ENCODE measurements around the gene TPP1.

The TPP1 gene

DNA sequence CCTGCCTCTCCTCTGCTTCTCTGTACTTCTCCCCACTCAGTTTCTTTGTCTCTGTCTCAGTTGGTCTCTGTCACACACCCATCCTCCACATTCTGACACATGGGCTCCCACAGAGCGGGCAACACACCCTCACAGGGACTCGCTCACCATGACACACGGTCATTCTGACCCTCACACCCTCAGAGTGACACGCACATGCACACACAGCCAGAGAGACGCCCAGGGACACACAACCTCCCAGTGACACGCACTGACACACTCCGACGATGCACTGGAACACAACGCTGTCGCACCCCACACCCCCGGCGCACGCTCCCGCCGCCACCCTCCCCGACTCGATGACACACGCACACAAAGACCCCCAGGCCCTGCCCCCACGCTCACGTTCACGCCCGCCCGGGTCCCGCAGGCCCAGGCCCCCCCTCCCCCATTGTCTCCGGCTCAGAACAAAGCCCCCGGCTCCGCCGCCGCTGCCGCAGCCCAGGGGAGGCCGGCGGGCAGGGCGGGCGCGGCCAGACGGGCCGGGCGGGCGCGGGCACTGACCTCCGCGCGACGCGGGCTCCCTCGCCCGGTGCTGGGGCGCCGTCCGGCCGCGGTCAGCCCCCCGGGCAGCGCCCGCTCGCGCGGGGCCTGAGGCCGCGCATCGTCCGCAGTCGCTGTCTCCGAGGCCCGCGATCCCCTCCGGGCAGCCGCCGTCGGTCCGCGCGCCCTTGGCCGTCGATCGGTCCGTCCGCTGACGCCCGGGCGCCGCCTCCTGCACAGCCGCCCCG, 36.0 kb upstream of the TPP1 start:
- H3K27me3 ChIP-seq (ENCODE audit: control insufficient read depth, insufficient read depth, low read length) = peaks cover 4% of the 10 kb centered on the region
- H3K27ac ChIP-seq (ENCODE audit: low read depth, low read length) = peak overlapping the region; percentile 78
- H3K9ac ChIP-seq (ENCODE audit: low read length) = peak overlapping the region; percentile 80
- H3K36me3 ChIP-seq (ENCODE audit: control insufficient read depth, insufficient read depth, low read length) = no peaks in the 10 kb centered on the region
- peak overlapping the region; percentile 69 for H3K4me3 ChIP-seq (ENCODE audit: low read length)
- H3K4me1 ChIP-seq (ENCODE audit: control insufficient read depth, insufficient read depth, low read length) = peaks cover 9% of the 10 kb centered on the region

DNA sequence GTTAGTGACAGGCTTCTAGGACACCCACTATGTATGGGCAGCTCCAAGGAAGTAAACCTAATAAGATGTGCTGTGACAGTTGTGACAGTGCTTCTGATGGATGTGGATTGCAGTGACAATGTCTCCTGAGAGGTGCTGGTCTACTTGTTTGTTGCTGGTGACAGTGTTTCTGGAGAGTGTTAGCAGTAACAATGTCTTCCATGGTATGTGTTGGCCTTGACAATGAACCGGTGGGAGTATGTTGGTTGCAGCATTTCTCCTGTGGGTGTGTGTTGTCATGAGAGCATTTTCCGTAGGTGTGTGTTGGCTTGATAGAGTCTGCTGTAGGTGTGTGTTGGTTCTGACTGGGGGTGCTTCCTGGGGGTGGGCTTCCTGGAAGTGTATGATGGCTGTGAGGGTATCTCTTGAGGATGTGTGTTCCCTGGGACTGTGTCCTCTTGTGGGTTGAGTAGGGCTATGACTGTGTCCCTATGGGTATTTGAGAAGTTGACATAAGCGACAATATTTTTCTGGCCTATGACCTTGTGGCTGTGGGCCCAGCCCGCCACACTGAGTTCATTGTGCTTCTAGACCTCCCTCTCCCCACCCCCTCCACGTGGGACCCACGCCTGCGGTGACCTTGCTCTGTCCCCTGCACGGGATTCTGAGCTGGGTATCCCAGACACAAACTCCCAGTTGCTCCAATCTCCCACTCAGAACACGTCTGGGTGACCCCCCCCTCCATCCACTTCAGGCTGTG, 35.2 kb upstream of the TPP1 start:
- Histone ChIP-seq H3K27me3 (ENCODE audit: control insufficient read depth, insufficient read depth, low read length) (peaks cover 4% of the 10 kb centered on the region), H3K4me1 (ENCODE audit: control insufficient read depth, insufficient read depth, low read length) (peaks cover 9% of the 10 kb centered on the region), H3K27ac (ENCODE audit: low read depth, low read length) (peak overlapping the region; percentile 78), H3K36me3 (ENCODE audit: control insufficient read depth, insufficient read depth, low read length) (no peaks in the 10 kb centered on the region), H3K4me3 (ENCODE audit: low read length) (peak overlapping the region; percentile 69), H3K9ac (ENCODE audit: low read length) (no peak overlapping the region)

- no peaks in the 10 kb centered on the region for H3K36me3 ChIP-seq (ENCODE audit: control insufficient read depth, insufficient read depth, low read length)
- no peak overlapping the region for H3K9ac ChIP-seq (ENCODE audit: low read length)
- peaks cover 4% of the 10 kb centered on the region for H3K27me3 ChIP-seq (ENCODE audit: control insufficient read depth, insufficient read depth, low read length)
- H3K4me3 ChIP-seq (ENCODE audit: low read length) = no peak overlapping the region
- no peak overlapping the region for H3K27ac ChIP-seq (ENCODE audit: low read depth, low read length)
- H3K4me1 ChIP-seq (ENCODE audit: control insufficient read depth, insufficient read depth, low read length) = peaks cover 9% of the 10 kb centered on the region
Measured at GRCh38 chr11:6653656-6654055, 34.4 kb upstream of the TPP1 start.

GRCh38 chr11:6653097-6653496, 33.9 kb upstream of the TPP1 start:
- Histone ChIP-seq H3K27ac (ENCODE audit: low read depth, low read length) (no peak overlapping the region), H3K4me1 (ENCODE audit: control insufficient read depth, insufficient read depth, low read length) (peaks cover 9% of the 10 kb centered on the region), H3K4me3 (ENCODE audit: low read length) (no peak overlapping the region), H3K9ac (ENCODE audit: low read length) (no peak overlapping the region), H3K27me3 (ENCODE audit: control insufficient read depth, insufficient read depth, low read length) (peaks cover 4% of the 10 kb centered on the region), H3K36me3 (ENCODE audit: control insufficient read depth, insufficient read depth, low read length) (no peaks in the 10 kb centered on the region)

- Histone ChIP-seq H3K27me3 (ENCODE audit: control insufficient read depth, insufficient read depth, low read length) (peaks cover 2% of the 10 kb centered on the region), H3K36me3 (ENCODE audit: control insufficient read depth, insufficient read depth, low read length) (no peaks in the 10 kb centered on the region), H3K4me3 (ENCODE audit: low read length) (no peak overlapping the region), H3K9ac (ENCODE audit: low read length) (no peak overlapping the region), H3K27ac (ENCODE audit: low read depth, low read length) (no peak overlapping the region), H3K4me1 (ENCODE audit: control insufficient read depth, insufficient read depth, low read length) (peaks cover 10% of the 10 kb centered on the region)
Measured at GRCh38 chr11:6652182-6652581, 33.0 kb upstream of the TPP1 start.

GRCh38 chr11:6650980-6651379, 31.8 kb upstream of the TPP1 start:
- Histone ChIP-seq H3K9ac (ENCODE audit: low read length) (no peak overlapping the region), H3K36me3 (ENCODE audit: control insufficient read depth, insufficient read depth, low read length) (no peaks in the 10 kb centered on the region), H3K27ac (ENCODE audit: low read depth, low read length) (no peak overlapping the region), H3K4me1 (ENCODE audit: control insufficient read depth, insufficient read depth, low read length) (peaks cover 12% of the 10 kb centered on the region), H3K4me3 (ENCODE audit: low read length) (no peak overlapping the region), H3K27me3 (ENCODE audit: control insufficient read depth, insufficient read depth, low read length) (no peaks in the 10 kb centered on the region)

GRCh38 chr11:6650104-6650503, 30.9 kb upstream of the TPP1 start:
- H3K27ac ChIP-seq (ENCODE audit: low read depth, low read length) = no peak overlapping the region
- peaks cover 12% of the 10 kb centered on the region for H3K4me1 ChIP-seq (ENCODE audit: control insufficient read depth, insufficient read depth, low read length)
- no peak overlapping the region for H3K4me3 ChIP-seq (ENCODE audit: low read length)
- no peaks in the 10 kb centered on the region for H3K27me3 ChIP-seq (ENCODE audit: control insufficient read depth, insufficient read depth, low read length)
- H3K36me3 ChIP-seq (ENCODE audit: control insufficient read depth, insufficient read depth, low read length) = no peaks in the 10 kb centered on the region
- no peak overlapping the region for H3K9ac ChIP-seq (ENCODE audit: low read length)

GRCh38 chr11:6648501-6648900, 29.3 kb upstream of the TPP1 start:
- no peak overlapping the region for H3K27ac ChIP-seq (ENCODE audit: low read depth, low read length)
- no peak overlapping the region for H3K9ac ChIP-seq (ENCODE audit: low read length)
- no peaks in the 10 kb centered on the region for H3K36me3 ChIP-seq (ENCODE audit: control insufficient read depth, insufficient read depth, low read length)
- H3K4me3 ChIP-seq (ENCODE audit: low read length) = no peak overlapping the region
- H3K4me1 ChIP-seq (ENCODE audit: control insufficient read depth, insufficient read depth, low read length) = peaks cover 3% of the 10 kb centered on the region
- no peaks in the 10 kb centered on the region for H3K27me3 ChIP-seq (ENCODE audit: control insufficient read depth, insufficient read depth, low read length)

- peak overlapping the region; percentile 65 for H3K27ac ChIP-seq (ENCODE audit: low read depth, low read length)
- H3K4me3 ChIP-seq (ENCODE audit: low read length) = no peak overlapping the region
- H3K27me3 ChIP-seq (ENCODE audit: control insufficient read depth, insufficient read depth, low read length) = no peaks in the 10 kb centered on the region
- H3K36me3 ChIP-seq (ENCODE audit: control insufficient read depth, insufficient read depth, low read length) = no peaks in the 10 kb centered on the region
- H3K4me1 ChIP-seq (ENCODE audit: control insufficient read depth, insufficient read depth, low read length) = peaks cover 3% of the 10 kb centered on the region
- H3K9ac ChIP-seq (ENCODE audit: low read length) = no peak overlapping the region
Measured at GRCh38 chr11:6647836-6648235, 28.6 kb upstream of the TPP1 start.

- Histone ChIP-seq H3K36me3 (ENCODE audit: control insufficient read depth, insufficient read depth, low read length) (no peaks in the 10 kb centered on the region), H3K4me3 (ENCODE audit: low read length) (no peak overlapping the region), H3K27ac (ENCODE audit: low read depth, low read length) (peak overlapping the region; percentile 65), H3K4me1 (ENCODE audit: control insufficient read depth, insufficient read depth, low read length) (peaks cover 3% of the 10 kb centered on the region), H3K27me3 (ENCODE audit: control insufficient read depth, insufficient read depth, low read length) (no peaks in the 10 kb centered on the region), H3K9ac (ENCODE audit: low read length) (no peak overlapping the region)
Measured at GRCh38 chr11:6646918-6647679, 27.9 kb upstream of the TPP1 start.

DNA sequence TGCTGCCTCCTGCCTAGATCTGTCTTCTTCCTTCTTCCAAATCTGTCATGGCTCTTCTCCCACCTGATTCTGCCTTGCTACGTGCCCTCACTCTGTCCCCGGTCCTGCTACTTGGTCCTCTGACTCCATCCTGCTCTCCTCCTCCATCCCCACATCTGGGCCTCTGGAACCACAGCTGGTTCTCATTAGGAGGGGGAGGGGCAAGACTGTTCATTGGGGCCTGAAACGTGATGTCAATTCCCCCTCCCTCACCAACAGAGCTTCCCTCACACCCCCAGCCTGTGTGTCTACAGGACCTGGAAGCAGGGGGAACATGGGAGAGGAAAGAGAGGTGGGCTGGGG, 27.3 kb upstream of the TPP1 start:
- Histone ChIP-seq H3K27ac (ENCODE audit: low read depth, low read length) (peak overlapping the region; percentile 65), H3K27me3 (ENCODE audit: control insufficient read depth, insufficient read depth, low read length) (no peaks in the 10 kb centered on the region), H3K4me1 (ENCODE audit: control insufficient read depth, insufficient read depth, low read length) (peaks cover 3% of the 10 kb centered on the region), H3K36me3 (ENCODE audit: control insufficient read depth, insufficient read depth, low read length) (no peaks in the 10 kb centered on the region), H3K4me3 (ENCODE audit: low read length) (peak overlapping the region; percentile 34), H3K9ac (ENCODE audit: low read length) (no peak overlapping the region)

DNA sequence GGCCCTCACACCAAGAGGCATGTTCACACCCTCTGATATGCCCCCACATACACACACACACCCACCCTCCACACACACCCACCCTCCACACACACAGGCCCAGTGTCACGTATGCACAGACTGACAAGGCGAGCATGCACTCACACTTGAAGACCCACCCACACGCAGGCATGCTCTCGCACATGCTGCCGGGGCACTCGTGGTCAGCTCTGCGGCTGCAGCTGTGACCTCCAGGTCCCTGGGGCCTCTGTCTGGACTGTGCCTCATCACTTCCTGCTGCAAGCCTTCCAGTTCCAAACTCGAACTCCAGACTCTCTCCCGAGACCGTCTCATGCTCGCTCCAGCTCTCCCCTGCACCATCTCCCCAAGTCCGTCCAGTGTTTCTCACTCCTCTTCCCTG, 26.8 kb upstream of the TPP1 start:
- peak overlapping the region; percentile 34 for H3K4me3 ChIP-seq (ENCODE audit: low read length)
- no peaks in the 10 kb centered on the region for H3K36me3 ChIP-seq (ENCODE audit: control insufficient read depth, insufficient read depth, low read length)
- no peak overlapping the region for H3K27ac ChIP-seq (ENCODE audit: low read depth, low read length)
- H3K27me3 ChIP-seq (ENCODE audit: control insufficient read depth, insufficient read depth, low read length) = no peaks in the 10 kb centered on the region
- H3K9ac ChIP-seq (ENCODE audit: low read length) = no peak overlapping the region
- H3K4me1 ChIP-seq (ENCODE audit: control insufficient read depth, insufficient read depth, low read length) = peaks cover 3% of the 10 kb centered on the region
